Measurements from ENCODE around the gene CPNE6. TPM values are rescaled to one million over a fixed set of nuclear protein-coding genes. Genes with fewer than 3 reads are reported as not detected.

The CPNE6 gene
- total RNA-seq, 1 experiment from 2014 or later: not detected

- no TSS peak for BruUV-seq (replicated peaks)
- no peak overlapping the region for H3K4me3 ChIP-seq (ENCODE audit: low read depth, low read length, poor library complexity, severe bottlenecking)
- DNase-seq (ENCODE audit: low spot score): no peak
- no peak for TF ChIP-seq CTCF (conservative IDR thresholded peaks at IDR 0.05; ENCODE audit: low read depth, low read length)
- no peak for TF ChIP-seq EZH2 (IDR thresholded peaks at IDR 0.05; ENCODE audit: borderline replicate concordance, low read depth, low read length, poor library complexity, severe bottlenecking)
- no peaks in the 10 kb centered on the region for H3K27me3 ChIP-seq (replicated peaks; ENCODE audit: insufficient read depth, low read depth, low read length, poor library complexity)
- H3K27ac ChIP-seq (ENCODE audit: low read depth, low read length, poor library complexity, severe bottlenecking): no peak overlapping the region
- peaks cover 32% of the 10 kb centered on the region for H3K36me3 ChIP-seq (ENCODE audit: insufficient read depth, low read length, poor library complexity, severe bottlenecking)
- ChIA-PET CTCF (no interaction called here), POLR2A (ENCODE audit: low non-redundant PET) (no interaction called here)
- intact Hi-C loops (cut with micrococcal nuclease; ENCODE audit: unreplicated experiment): no loop called here
- H3K4me1 ChIP-seq (ENCODE audit: insufficient read depth, low read length, poor library complexity, severe bottlenecking): no peaks in the 10 kb centered on the region
- no peaks in the 10 kb centered on the region for H3K9me3 ChIP-seq (ENCODE audit: low read depth, low read length, poor library complexity, severe bottlenecking)
Measured at GRCh38 chr14:24122416-24122815, 51.1 kb downstream of the CPNE6 start.

- DNase-seq (ENCODE audit: low spot score): no peak
- BruUV-seq (replicated peaks): no TSS peak
- no peak overlapping the region for H3K4me3 ChIP-seq (ENCODE audit: low read depth, low read length, poor library complexity, severe bottlenecking)
- H3K4me1 ChIP-seq (ENCODE audit: insufficient read depth, low read length, poor library complexity, severe bottlenecking): no peaks in the 10 kb centered on the region
- no peaks in the 10 kb centered on the region for H3K27me3 ChIP-seq (replicated peaks; ENCODE audit: insufficient read depth, low read depth, low read length, poor library complexity)
- ChIA-PET CTCF (no interaction called here), POLR2A (ENCODE audit: low non-redundant PET) (no interaction called here)
- H3K27ac ChIP-seq (ENCODE audit: low read depth, low read length, poor library complexity, severe bottlenecking): no peak overlapping the region
- no peak for TF ChIP-seq CTCF (conservative IDR thresholded peaks at IDR 0.05; ENCODE audit: low read depth, low read length)
- no peak for TF ChIP-seq EZH2 (IDR thresholded peaks at IDR 0.05; ENCODE audit: borderline replicate concordance, low read depth, low read length, poor library complexity, severe bottlenecking)
- intact Hi-C loops (cut with micrococcal nuclease; ENCODE audit: unreplicated experiment): no loop called here
- H3K36me3 ChIP-seq (ENCODE audit: insufficient read depth, low read length, poor library complexity, severe bottlenecking): peaks cover 28% of the 10 kb centered on the region
- no peaks in the 10 kb centered on the region for H3K9me3 ChIP-seq (ENCODE audit: low read depth, low read length, poor library complexity, severe bottlenecking)
Measured at GRCh38 chr14:24122898-24123297, 51.5 kb downstream of the CPNE6 start.

- Histone ChIP-seq H3K4me1 (ENCODE audit: insufficient read depth, low read length, poor library complexity, severe bottlenecking) (no peaks in the 10 kb centered on the region), H3K27ac (ENCODE audit: low read depth, low read length, poor library complexity, severe bottlenecking) (no peak overlapping the region), H3K4me3 (ENCODE audit: low read depth, low read length, poor library complexity, severe bottlenecking) (no peak overlapping the region), H3K36me3 (ENCODE audit: insufficient read depth, low read length, poor library complexity, severe bottlenecking) (peaks cover 20% of the 10 kb centered on the region), H3K9me3 (ENCODE audit: low read depth, low read length, poor library complexity, severe bottlenecking) (no peaks in the 10 kb centered on the region), H3K27me3 (replicated peaks; ENCODE audit: insufficient read depth, low read depth, low read length, poor library complexity) (no peaks in the 10 kb centered on the region)
- intact Hi-C loops (cut with micrococcal nuclease; ENCODE audit: unreplicated experiment): no loop called here
- no peak for TF ChIP-seq EZH2 (IDR thresholded peaks at IDR 0.05; ENCODE audit: borderline replicate concordance, low read depth, low read length, poor library complexity, severe bottlenecking)
- ChIA-PET POLR2A (ENCODE audit: low non-redundant PET) (no interaction called here), CTCF (no interaction called here)
- TSS peak; percentile 39 for BruUV-seq (replicated peaks)
- no peak for DNase-seq (ENCODE audit: low spot score)
Measured at GRCh38 chr14:24123424-24124417, 52.4 kb downstream of the CPNE6 start.

Data from A673 (cell line).